ENCODE data around the gene MPZL2. TPM values are rescaled to one million over a fixed set of nuclear protein-coding genes. Genes with fewer than 3 reads are reported as not detected.

Gene MPZL2
- total and polyA plus RNA-seq, 2 of the 13 experiments (the other 11 are each of a cell fraction or from before 2014, with no cell fraction given): 27.9 to 53.7 TPM

DNA sequence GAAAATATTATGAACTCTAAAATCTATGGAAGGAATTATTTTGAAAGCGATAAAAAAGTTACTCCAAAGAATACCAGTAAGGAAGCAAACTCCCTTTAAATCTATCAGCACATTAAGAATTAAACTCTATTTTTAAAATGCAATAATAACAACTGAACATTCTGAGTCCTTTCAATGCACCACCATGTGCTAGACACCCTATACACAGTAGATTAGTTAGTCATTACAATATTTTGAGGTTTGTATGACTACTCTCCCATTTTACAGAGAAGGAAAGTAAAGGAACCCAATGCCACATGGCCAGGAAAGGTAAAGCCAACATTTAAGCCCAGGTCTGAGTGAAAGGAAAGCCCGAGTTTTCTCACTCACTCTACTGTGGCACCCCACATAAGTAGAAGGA lies 57.0 kb downstream of the MPZL2 start:
- H3K9ac ChIP-seq (ENCODE audit: insufficient read depth, low read depth, low read length): no peak overlapping the region
- FAIRE-seq (no peak), DNase-seq (ENCODE audit: low spot score) (no peak), ATAC-seq (no peak)
- ChIA-PET CTCF (ENCODE audit: low intra/inter-chr PET ratio, low total read pairs) (no interaction called here), POLR2A (no interaction called here)
- no peaks in the 10 kb centered on the region for H3K79me2 ChIP-seq (ENCODE audit: insufficient read depth, low read length)
- in situ Hi-C loops (cut with HindIII; ENCODE audit: extremely low pct_ligation_motif_present, low pct_unique_long_range_greater_than_20kb) (no loop called here), intact Hi-C loops (cut with micrococcal nuclease; ENCODE audit: unreplicated experiment) (no loop called here)
- H3K27ac ChIP-seq (ENCODE audit: extremely low read length, insufficient read depth, low read length): no peak overlapping the region
- H3K4me3 ChIP-seq (replicated peaks in 1 of 3; ENCODE audit: insufficient read depth in 1 of 3, low read depth in 2 of 3, low read length in 3 of 3): no peak overlapping the region
- BruUV-seq (replicated peaks): no TSS peak
- no peaks in the 10 kb centered on the region for H3K36me3 ChIP-seq (replicated peaks in 1 of 2; ENCODE audit: control insufficient read depth in 1 of 2, insufficient read depth in 2 of 2, low read length in 2 of 2)
- no peak overlapping the region for H2AFZ ChIP-seq (ENCODE audit: low read length)
- H3K9me3 ChIP-seq (ENCODE audit: low read length): no peaks in the 10 kb centered on the region
- TF ChIP-seq, protein P1, sequence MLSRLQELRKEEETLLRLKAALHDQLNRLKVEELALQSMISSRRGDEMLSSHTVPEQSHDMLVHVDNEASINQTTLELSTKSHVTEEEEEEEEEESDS (CRISPR knock-in tag; IDR thresholded peaks at IDR 0.05; ENCODE audit: borderline replicate concordance): no peak
- 0 out of 2 replicates have a peak, but pooled peaks have one; percentile 43 for TF ChIP-seq ADNP (CRISPR knock-in tag; IDR thresholded peaks at IDR 0.05)
- no peak for TF ChIP-seq NFIB (CRISPR knock-in tag; IDR thresholded peaks at IDR 0.05; ENCODE audit: borderline replicate concordance)
- peak; percentile 86 for TF ChIP-seq ZNF629 (CRISPR knock-in tag; conservative IDR thresholded peaks at IDR 0.05)
- TF ChIP-seq ZMYM3 (CRISPR knock-in tag; IDR thresholded peaks at IDR 0.05): 0 out of 2 replicates have a peak, but pooled peaks have one; percentile 33
- H3K27me3 ChIP-seq (ENCODE audit: control insufficient read depth in 1 of 2, insufficient read depth in 2 of 2, low read length in 2 of 2): no peaks in the 10 kb centered on the region
- H4K20me1 ChIP-seq (ENCODE audit: insufficient read depth, low read length): no peaks in the 10 kb centered on the region
- H3K4me1 ChIP-seq (ENCODE audit: insufficient read depth, low read length): peaks cover 87% of the 10 kb centered on the region
- no peak overlapping the region for H3K4me2 ChIP-seq (ENCODE audit: low read depth, low read length)
- WGBS (ENCODE audit: low lambda C conversion rate): 95% methylated on average over 2 of the region's 2 CpGs

DNA sequence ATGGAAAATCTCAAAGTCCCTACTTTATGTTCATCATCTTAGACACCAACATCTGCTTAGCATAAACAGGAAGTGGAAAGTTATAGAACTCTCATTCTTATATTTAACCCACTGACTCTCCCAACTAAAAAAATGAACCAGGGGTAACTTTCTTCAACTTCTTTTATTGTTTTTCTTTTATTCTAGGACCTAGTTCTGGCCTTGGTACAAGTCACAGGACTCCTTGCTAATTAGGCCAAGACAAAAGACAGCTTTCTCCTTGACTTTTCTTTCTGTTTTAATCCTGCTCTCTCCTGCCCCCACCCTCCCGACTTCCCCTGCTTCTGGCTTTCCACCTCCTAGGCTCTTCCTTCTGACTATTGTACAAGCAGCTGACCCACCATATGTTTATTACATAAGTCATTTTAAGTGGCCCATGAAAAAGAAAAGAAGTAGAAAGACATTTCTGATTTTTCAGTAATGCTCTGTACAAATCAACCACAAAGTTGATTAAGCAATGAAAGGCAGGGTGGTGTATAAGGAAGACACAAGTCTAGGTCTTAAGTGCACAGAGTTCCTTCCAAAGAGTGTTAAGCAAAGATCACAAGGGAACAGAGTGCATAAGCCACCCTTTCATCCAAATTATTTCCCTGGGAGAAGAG lies 57.6 kb downstream of the MPZL2 start:
- POLR2A ChIA-PET: no interaction called here
- no peak for ATAC-seq
- in situ Hi-C loops (cut with HindIII; ENCODE audit: extremely low pct_ligation_motif_present, low pct_unique_long_range_greater_than_20kb) (no loop called here), intact Hi-C loops (cut with micrococcal nuclease; ENCODE audit: unreplicated experiment) (no loop called here)
- 92% methylated on average over 1 of the region's 1 CpG for WGBS (ENCODE audit: low lambda C conversion rate)
- no peak overlapping the region for H3K27ac ChIP-seq (ENCODE audit: extremely low read length, insufficient read depth, low read length)
- no TSS peak for BruUV-seq (replicated peaks)
- H3K79me2 ChIP-seq (ENCODE audit: insufficient read depth, low read length): no peaks in the 10 kb centered on the region
- CTCF ChIA-PET (ENCODE audit: low intra/inter-chr PET ratio, low total read pairs): no interaction called here
- H3K4me1 ChIP-seq (ENCODE audit: insufficient read depth, low read length): peaks cover 87% of the 10 kb centered on the region
- no peaks in the 10 kb centered on the region for H3K9me3 ChIP-seq (ENCODE audit: low read length)
- no peaks in the 10 kb centered on the region for H3K27me3 ChIP-seq (ENCODE audit: control insufficient read depth in 1 of 2, insufficient read depth in 2 of 2, low read length in 2 of 2)
- no peak for DNase-seq (ENCODE audit: low spot score)
- H3K4me2 ChIP-seq (ENCODE audit: low read depth, low read length): no peak overlapping the region
- no peak overlapping the region for H3K4me3 ChIP-seq (replicated peaks in 1 of 3; ENCODE audit: insufficient read depth in 1 of 3, low read depth in 2 of 3, low read length in 3 of 3)
- no peak overlapping the region for H2AFZ ChIP-seq (ENCODE audit: low read length)
- no peak for FAIRE-seq
- no peak overlapping the region for H3K9ac ChIP-seq (ENCODE audit: insufficient read depth, low read depth, low read length)
- H4K20me1 ChIP-seq (ENCODE audit: insufficient read depth, low read length): no peaks in the 10 kb centered on the region
- no peaks in the 10 kb centered on the region for H3K36me3 ChIP-seq (replicated peaks in 1 of 2; ENCODE audit: control insufficient read depth in 1 of 2, insufficient read depth in 2 of 2, low read length in 2 of 2)
- TF ChIP-seq NONO (IDR thresholded peaks at IDR 0.05) (no peak), NONO (CRISPR knock-in tag; conservative IDR thresholded peaks at IDR 0.05) (no peak), TMF1 (CRISPR knock-in tag; IDR thresholded peaks at IDR 0.05; ENCODE audit: low read depth) (no peak), THAP11 (CRISPR knock-in tag; IDR thresholded peaks at IDR 0.05) (no peak), ZSCAN20 (CRISPR knock-in tag; IDR thresholded peaks at IDR 0.05; ENCODE audit: borderline replicate concordance) (no peak), RAD21 (CRISPR knock-in tag; IDR thresholded peaks at IDR 0.05) (no peak), KDM4B (CRISPR knock-in tag; IDR thresholded peaks at IDR 0.05) (no peak), ZNF431 (CRISPR knock-in tag; IDR thresholded peaks at IDR 0.05; ENCODE audit: borderline replicate concordance, low read depth) (no peak)
- TF ChIP-seq, protein P2, sequence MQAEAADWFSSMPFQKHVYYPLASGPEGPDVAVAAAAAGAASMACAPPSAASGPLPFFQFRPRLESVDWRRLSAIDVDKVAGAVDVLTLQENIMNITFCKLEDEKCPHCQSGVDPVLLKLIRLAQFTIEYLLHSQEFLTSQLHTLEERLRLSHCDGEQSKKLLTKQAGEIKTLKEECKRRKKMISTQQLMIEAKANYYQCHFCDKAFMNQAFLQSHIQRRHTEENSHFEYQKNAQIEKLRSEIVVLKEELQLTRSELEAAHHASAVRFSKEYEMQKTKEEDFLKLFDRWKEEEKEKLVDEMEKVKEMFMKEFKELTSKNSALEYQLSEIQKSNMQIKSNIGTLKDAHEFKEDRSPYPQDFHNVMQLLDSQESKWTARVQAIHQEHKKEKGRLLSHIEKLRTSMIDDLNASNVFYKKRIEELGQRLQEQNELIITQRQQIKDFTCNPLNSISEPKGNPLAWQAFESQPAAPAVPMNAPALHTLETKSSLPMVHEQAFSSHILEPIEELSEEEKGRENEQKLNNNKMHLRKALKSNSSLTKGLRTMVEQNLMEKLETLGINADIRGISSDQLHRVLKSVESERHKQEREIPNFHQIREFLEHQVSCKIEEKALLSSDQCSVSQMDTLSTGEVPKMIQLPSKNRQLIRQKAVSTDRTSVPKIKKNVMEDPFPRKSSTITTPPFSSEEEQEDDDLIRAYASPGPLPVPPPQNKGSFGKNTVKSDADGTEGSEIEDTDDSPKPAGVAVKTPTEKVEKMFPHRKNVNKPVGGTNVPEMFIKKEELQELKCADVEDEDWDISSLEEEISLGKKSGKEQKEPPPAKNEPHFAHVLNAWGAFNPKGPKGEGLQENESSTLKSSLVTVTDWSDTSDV (CRISPR knock-in tag; IDR thresholded peaks at IDR 0.05): no peak
- TF ChIP-seq, protein P3, sequence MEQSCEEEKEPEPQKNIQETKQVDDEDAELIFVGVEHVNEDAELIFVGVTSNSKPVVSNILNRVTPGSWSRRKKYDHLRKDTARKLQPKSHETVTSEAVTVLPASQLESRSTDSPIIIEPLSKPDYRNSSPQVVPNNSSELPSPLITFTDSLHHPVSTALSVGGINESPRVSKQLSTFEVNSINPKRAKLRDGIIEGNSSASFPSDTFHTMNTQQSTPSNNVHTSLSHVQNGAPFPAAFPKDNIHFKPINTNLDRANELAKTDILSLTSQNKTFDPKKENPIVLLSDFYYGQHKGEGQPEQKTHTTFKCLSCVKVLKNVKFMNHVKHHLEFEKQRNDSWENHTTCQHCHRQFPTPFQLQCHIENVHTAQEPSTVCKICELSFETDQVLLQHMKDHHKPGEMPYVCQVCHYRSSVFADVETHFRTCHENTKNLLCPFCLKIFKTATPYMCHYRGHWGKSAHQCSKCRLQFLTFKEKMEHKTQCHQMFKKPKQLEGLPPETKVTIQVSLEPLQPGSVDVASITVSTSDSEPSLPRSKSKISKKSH (CRISPR knock-in tag; IDR thresholded peaks at IDR 0.05; ENCODE audit: borderline replicate concordance): no peak
